ENCODE results near the gene ETV3L. TPM values are rescaled to one million over a fixed set of nuclear protein-coding genes. Genes with fewer than 3 reads are reported as not detected.

The ETV3L gene
- total and polyA plus RNA-seq, 2 experiments from 2014 or later, result not detected

- no peak overlapping the region for H3K27ac ChIP-seq
- no peaks in the 10 kb centered on the region for H3K9me3 ChIP-seq (ENCODE audit: low read depth)
- no peaks in the 10 kb centered on the region for H3K9me2 ChIP-seq (replicated peaks; ENCODE audit: insufficient read depth)
- no peak overlapping the region for H3K4me3 ChIP-seq
- no peak for TF ChIP-seq EZH2 (IDR thresholded peaks at IDR 0.05; ENCODE audit: borderline replicate concordance)
- TF ChIP-seq EZH2phosphoT487 (IDR thresholded peaks at IDR 0.05; ENCODE audit: low read depth, severe bottlenecking, unreplicated experiment), result no peak
- no peak for TF ChIP-seq CTCF (IDR thresholded peaks at IDR 0.05; ENCODE audit: poor library complexity)
- H2AFZ ChIP-seq, result no peak overlapping the region
- H3K4me1 ChIP-seq (ENCODE audit: insufficient read depth), result peaks cover 8% of the 10 kb centered on the region
- 70% methylated on average over 5 of the region's 5 CpGs for WGBS (ENCODE audit: low lambda C conversion rate, missing lambda C conversion rate)
- H3K79me2 ChIP-seq, result no peaks in the 10 kb centered on the region
- DNase-seq (ENCODE audit: low spot score), result no peak
- H3K36me3 ChIP-seq (replicated peaks; ENCODE audit: insufficient read depth, low read depth), result no peaks in the 10 kb centered on the region
- no peaks in the 10 kb centered on the region for H3K27me3 ChIP-seq
- H3K4me2 ChIP-seq, result no peak overlapping the region
- no peaks in the 10 kb centered on the region for H4K20me1 ChIP-seq (ENCODE audit: insufficient read depth, poor library complexity, severe bottlenecking)
These were observed 12.6 kb downstream of the ETV3L start for GRCh38 chr1:157087030-157087429.

GRCh38 chr1:157086299-157086698, 13.3 kb downstream of the ETV3L start:
- Histone ChIP-seq H3K79me2 (no peaks in the 10 kb centered on the region), H3K4me2 (no peak overlapping the region), H3K4me1 (ENCODE audit: insufficient read depth) (peaks cover 8% of the 10 kb centered on the region), H2AFZ (no peak overlapping the region), H3K9me3 (ENCODE audit: low read depth) (no peaks in the 10 kb centered on the region), H4K20me1 (ENCODE audit: insufficient read depth, poor library complexity, severe bottlenecking) (no peaks in the 10 kb centered on the region), H3K36me3 (replicated peaks; ENCODE audit: insufficient read depth, low read depth) (no peaks in the 10 kb centered on the region), H3K27me3 (no peaks in the 10 kb centered on the region), H3K9me2 (replicated peaks; ENCODE audit: insufficient read depth) (no peaks in the 10 kb centered on the region), H3K4me3 (no peak overlapping the region), H3K27ac (no peak overlapping the region)
- no peak for DNase-seq (ENCODE audit: low spot score)
- WGBS (ENCODE audit: low lambda C conversion rate, missing lambda C conversion rate), result 64% methylated on average over 6 of the region's 6 CpGs
- TF ChIP-seq CTCF (IDR thresholded peaks at IDR 0.05; ENCODE audit: poor library complexity), result no peak
- no peak for TF ChIP-seq EZH2 (IDR thresholded peaks at IDR 0.05; ENCODE audit: borderline replicate concordance)
- TF ChIP-seq EZH2phosphoT487 (IDR thresholded peaks at IDR 0.05; ENCODE audit: low read depth, severe bottlenecking, unreplicated experiment), result no peak

GRCh38 chr1:157085421-157085820, 14.2 kb downstream of the ETV3L start:
- 86% methylated on average over 5 of the region's 5 CpGs for WGBS (ENCODE audit: low lambda C conversion rate, missing lambda C conversion rate)
- Histone ChIP-seq H3K27ac (no peak overlapping the region), H3K9me2 (replicated peaks; ENCODE audit: insufficient read depth) (no peaks in the 10 kb centered on the region), H3K27me3 (no peaks in the 10 kb centered on the region), H3K79me2 (no peaks in the 10 kb centered on the region), H3K9me3 (ENCODE audit: low read depth) (no peaks in the 10 kb centered on the region), H3K4me1 (ENCODE audit: insufficient read depth) (peaks cover 2% of the 10 kb centered on the region), H2AFZ (no peak overlapping the region), H3K4me3 (no peak overlapping the region), H3K4me2 (no peak overlapping the region), H4K20me1 (ENCODE audit: insufficient read depth, poor library complexity, severe bottlenecking) (no peaks in the 10 kb centered on the region), H3K36me3 (replicated peaks; ENCODE audit: insufficient read depth, low read depth) (no peaks in the 10 kb centered on the region)
- TF ChIP-seq EZH2 (IDR thresholded peaks at IDR 0.05; ENCODE audit: borderline replicate concordance), result no peak
- no peak for TF ChIP-seq CTCF (IDR thresholded peaks at IDR 0.05; ENCODE audit: poor library complexity)
- TF ChIP-seq EZH2phosphoT487 (IDR thresholded peaks at IDR 0.05; ENCODE audit: low read depth, severe bottlenecking, unreplicated experiment), result no peak
- no peak for DNase-seq (ENCODE audit: low spot score)

- Histone ChIP-seq H3K27ac (no peak overlapping the region), H3K9me3 (ENCODE audit: low read depth) (no peaks in the 10 kb centered on the region), H3K27me3 (no peaks in the 10 kb centered on the region), H3K4me1 (ENCODE audit: insufficient read depth) (no peaks in the 10 kb centered on the region), H4K20me1 (ENCODE audit: insufficient read depth, poor library complexity, severe bottlenecking) (no peaks in the 10 kb centered on the region), H3K79me2 (no peaks in the 10 kb centered on the region), H3K36me3 (replicated peaks; ENCODE audit: insufficient read depth, low read depth) (no peaks in the 10 kb centered on the region), H2AFZ (no peak overlapping the region), H3K4me3 (no peak overlapping the region), H3K4me2 (no peak overlapping the region), H3K9me2 (replicated peaks; ENCODE audit: insufficient read depth) (no peaks in the 10 kb centered on the region)
- DNase-seq (ENCODE audit: low spot score), result no peak
- TF ChIP-seq EZH2phosphoT487 (IDR thresholded peaks at IDR 0.05; ENCODE audit: low read depth, severe bottlenecking, unreplicated experiment) (no peak), CTCF (IDR thresholded peaks at IDR 0.05; ENCODE audit: poor library complexity) (no peak), EZH2 (IDR thresholded peaks at IDR 0.05; ENCODE audit: borderline replicate concordance) (no peak)
- 86% methylated on average over 5 of the region's 5 CpGs for WGBS (ENCODE audit: low lambda C conversion rate, missing lambda C conversion rate)
These were observed 14.9 kb downstream of the ETV3L start for GRCh38 chr1:157084720-157085119.

All from hepatocyte (in vitro differentiated cells).